ENCODE measurements around the gene FAM13A. TPM values are rescaled to one million over a fixed set of nuclear protein-coding genes. Genes with fewer than 3 reads are reported as not detected.
"Not testable (repeated sequence)": the region's sequence is repeated elsewhere in the genome, so short reads cannot be mapped to it uniquely, and the experiment has no call there.

Gene FAM13A
- total RNA-seq, 1 donor from 2014 or later: 33.4 TPM

DNA sequence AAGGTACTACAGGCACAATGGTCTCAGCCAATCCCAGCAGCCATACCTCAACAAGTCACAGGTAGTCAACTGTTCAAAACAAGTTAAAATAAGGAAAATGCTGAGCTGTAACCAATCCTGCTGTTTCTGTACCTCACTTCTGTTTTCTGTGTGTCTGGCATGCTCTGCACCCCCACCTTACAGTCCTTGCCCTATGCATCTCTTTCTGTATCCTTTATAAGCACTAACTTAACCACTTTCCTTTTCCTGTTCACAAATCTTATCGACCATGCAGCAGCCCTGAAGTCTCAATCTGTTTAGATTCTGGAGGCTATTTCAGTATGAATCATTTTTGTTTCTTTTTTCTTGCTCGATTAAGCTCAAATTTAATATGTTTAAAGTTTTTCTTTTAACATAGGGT, 12.5 kb upstream of the FAM13A start:
- H3K36me3 ChIP-seq: no peaks in the 10 kb centered on the region
- TF ChIP-seq, protein P1, sequence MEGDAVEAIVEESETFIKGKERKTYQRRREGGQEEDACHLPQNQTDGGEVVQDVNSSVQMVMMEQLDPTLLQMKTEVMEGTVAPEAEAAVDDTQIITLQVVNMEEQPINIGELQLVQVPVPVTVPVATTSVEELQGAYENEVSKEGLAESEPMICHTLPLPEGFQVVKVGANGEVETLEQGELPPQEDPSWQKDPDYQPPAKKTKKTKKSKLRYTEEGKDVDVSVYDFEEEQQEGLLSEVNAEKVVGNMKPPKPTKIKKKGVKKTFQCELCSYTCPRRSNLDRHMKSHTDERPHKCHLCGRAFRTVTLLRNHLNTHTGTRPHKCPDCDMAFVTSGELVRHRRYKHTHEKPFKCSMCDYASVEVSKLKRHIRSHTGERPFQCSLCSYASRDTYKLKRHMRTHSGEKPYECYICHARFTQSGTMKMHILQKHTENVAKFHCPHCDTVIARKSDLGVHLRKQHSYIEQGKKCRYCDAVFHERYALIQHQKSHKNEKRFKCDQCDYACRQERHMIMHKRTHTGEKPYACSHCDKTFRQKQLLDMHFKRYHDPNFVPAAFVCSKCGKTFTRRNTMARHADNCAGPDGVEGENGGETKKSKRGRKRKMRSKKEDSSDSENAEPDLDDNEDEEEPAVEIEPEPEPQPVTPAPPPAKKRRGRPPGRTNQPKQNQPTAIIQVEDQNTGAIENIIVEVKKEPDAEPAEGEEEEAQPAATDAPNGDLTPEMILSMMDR (IDR thresholded peaks at IDR 0.05): no peak
- intact Hi-C loops (cut with DNase I): no loop called here
- DNase-seq (no peak), ATAC-seq (no peak)
- no peaks in the 10 kb centered on the region for H3K4me1 ChIP-seq
- no peaks in the 10 kb centered on the region for H3K27me3 ChIP-seq
- H3K9me3 ChIP-seq: no peaks in the 10 kb centered on the region
- no peak overlapping the region for H3K27ac ChIP-seq
- no peak overlapping the region for H3K4me3 ChIP-seq

DNA sequence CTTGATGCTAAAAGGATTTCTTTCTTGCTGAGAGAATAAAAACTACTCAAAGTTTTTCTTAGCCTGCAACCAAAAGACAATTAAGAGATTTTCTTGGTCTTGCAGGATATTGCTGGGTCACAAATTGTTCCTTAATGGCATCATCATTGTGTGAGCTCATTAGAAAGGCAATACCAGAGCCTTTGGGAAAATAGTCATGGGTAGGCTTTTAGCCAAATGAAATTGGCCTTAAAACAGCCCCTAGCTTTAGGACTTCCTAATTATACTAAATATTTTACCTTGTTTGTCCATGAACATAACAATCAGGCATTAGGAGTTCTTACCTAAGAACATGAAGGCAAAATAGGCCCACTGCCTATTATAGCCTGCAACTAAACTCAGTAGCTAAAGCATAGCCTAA, 10.4 kb upstream of the FAM13A start:
- ATAC-seq: no peak
- Histone ChIP-seq H3K4me3 (no peak overlapping the region), H3K27ac (no peak overlapping the region), H3K9me3 (no peaks in the 10 kb centered on the region), H3K36me3 (no peaks in the 10 kb centered on the region), H3K4me1 (no peaks in the 10 kb centered on the region), H3K27me3 (no peaks in the 10 kb centered on the region)
- intact Hi-C loops (cut with DNase I): no loop called here
- DNase-seq: no peak
- TF ChIP-seq, protein P1 (IDR thresholded peaks at IDR 0.05): no peak

DNA sequence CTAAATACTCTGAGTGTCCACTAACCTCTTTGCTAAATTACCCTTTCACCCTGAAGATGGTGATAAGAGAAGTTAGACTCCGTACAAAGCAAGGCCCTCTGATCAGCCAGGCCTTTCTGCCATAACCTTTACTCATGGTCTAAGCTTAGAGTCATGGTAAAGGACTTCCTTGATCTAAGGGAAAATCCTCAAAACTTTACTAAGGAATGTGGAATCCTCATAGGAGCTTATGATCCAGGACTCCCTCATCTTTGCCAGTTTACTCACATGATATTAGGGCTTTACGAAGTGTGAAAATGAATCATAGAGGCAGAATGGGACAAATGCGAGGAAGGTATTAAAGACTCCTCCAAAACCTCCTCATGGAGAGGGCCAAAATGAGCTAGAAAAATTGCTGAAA, 7.9 kb upstream of the FAM13A start:
- intact Hi-C loops (cut with DNase I): no loop called here
- Histone ChIP-seq H3K36me3 (no peaks in the 10 kb centered on the region), H3K27ac (no peak overlapping the region), H3K9me3 (no peaks in the 10 kb centered on the region), H3K4me1 (no peaks in the 10 kb centered on the region), H3K27me3 (no peaks in the 10 kb centered on the region), H3K4me3 (no peak overlapping the region)
- TF ChIP-seq, protein P1 (IDR thresholded peaks at IDR 0.05): no peak
- DNase-seq (no peak), ATAC-seq (no peak)

DNA sequence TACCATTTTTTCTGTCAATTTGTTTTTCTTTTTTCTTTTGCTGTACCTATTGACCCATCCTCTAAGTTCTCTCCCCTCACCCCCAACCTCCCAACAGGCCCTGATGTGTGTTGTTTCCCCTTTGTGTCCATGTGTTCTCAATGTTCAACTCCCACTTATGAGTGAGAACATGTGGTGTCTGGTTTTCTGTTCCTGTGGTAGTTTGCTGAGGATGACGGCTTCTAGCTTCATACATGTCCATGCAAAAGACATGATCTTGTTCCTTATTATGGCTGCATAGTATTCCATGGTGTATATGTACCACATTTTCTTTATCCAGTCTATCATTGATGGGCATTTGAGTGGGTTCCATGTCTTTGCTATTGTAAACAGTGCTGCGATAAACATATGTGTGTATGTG, 859 bp upstream of the FAM13A start:
- intact Hi-C loops (cut with DNase I); H3K36me3 ChIP-seq; ATAC-seq; H3K9me3 ChIP-seq; H3K4me1 ChIP-seq; H3K27ac ChIP-seq; H3K4me3 ChIP-seq; H3K27me3 ChIP-seq; DNase-seq: not testable (repeated sequence)

DNA sequence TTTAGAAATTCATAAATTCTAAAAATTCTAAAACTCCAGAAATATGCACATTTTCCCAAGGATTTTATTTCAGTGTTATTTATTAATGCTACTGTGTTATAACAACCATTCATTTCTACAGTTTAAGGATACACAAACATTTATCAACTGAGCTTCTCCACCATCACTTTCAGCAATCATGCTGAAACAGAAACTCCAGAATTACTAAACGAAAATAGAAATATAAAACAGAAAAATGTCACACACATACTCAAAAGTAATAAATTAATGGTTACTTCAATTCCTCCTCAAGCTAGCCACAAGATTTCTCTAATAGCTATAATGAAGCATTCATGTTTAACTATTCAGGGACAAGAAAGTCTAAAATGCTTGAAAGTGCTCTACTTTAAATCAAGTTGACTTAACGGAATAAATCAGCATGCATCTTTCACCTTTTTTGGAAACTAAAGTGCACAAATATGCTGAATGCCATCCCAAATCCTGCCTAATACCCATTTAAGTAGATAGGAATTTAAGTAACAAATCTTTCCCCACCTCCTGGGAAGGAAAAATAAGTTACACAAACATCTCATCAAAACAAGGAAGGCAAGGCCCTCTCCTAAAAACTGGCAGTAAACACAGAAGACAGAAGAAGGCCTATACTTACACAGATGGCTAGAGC, 563 bp downstream of the FAM13A start:
- peak overlapping the region; percentile 48 for H3K27ac ChIP-seq
- intact Hi-C loops (cut with DNase I): no loop called here
- DNase-seq: no peak
- H3K27me3 ChIP-seq: no peaks in the 10 kb centered on the region
- peak overlapping the region; percentile 50 for H3K4me3 ChIP-seq
- H3K9me3 ChIP-seq: no peaks in the 10 kb centered on the region
- peaks cover 5% of the 10 kb centered on the region for H3K4me1 ChIP-seq
- ATAC-seq: peak; percentile 59
- TF ChIP-seq, protein P1 (IDR thresholded peaks at IDR 0.05): no peak
- H3K36me3 ChIP-seq: no peaks in the 10 kb centered on the region

DNA sequence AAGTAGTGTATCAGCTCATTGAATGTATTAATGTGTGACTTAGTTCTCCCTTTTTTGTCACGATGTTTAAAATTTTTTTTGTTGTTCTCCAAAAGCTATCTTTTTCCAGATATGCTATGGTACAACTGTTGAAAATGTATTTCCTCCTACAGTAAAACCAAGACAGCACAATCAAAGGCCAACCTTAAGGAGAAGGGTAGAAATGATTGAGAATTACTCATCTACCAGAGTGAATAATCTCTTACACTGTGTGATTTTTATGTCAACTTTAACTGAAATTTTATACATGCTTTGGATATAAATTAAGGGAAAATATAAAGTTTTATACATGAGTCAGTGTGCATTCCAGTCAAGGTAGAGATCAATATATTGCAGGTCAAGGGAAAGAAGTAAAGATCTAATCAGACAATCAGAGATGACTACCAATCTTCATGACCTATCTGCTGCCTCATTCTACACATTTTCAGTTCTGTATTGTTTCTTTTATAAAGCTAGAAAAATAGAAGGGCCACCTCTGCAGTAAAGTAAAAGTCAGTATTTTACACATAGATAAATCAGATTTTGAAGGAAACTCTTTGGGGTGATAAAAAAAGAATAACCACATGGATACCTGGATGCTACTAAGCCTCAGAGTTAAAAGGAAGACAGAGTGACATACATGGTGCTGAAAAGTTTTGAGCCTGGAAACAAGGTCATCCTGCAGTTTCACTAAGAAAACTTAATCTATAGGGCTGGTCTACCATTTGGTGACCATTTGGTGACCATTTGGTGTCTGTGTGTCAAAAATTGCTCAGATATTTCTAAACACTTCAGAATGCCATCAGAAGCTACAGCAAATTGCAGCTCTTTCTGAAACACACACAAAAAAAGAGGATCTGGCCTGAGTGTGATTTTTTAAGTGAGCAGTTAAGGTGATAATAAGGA, 1.6 kb downstream of the FAM13A start:
- H3K4me1 ChIP-seq: peaks cover 5% of the 10 kb centered on the region
- no peak overlapping the region for H3K27ac ChIP-seq
- no peaks in the 10 kb centered on the region for H3K36me3 ChIP-seq
- H3K4me3 ChIP-seq: peak overlapping the region; percentile 50
- ATAC-seq: no peak
- intact Hi-C loops (cut with DNase I): no loop called here
- DNase-seq: no peak
- TF ChIP-seq, protein P1 (IDR thresholded peaks at IDR 0.05): no peak
- no peaks in the 10 kb centered on the region for H3K9me3 ChIP-seq
- no peaks in the 10 kb centered on the region for H3K27me3 ChIP-seq

Data from upper lobe of right lung (tissue), 1 donor.